OCI-LY3 (cell line): ENCODE measurements around the gene SEC14L1.

ENCODE experiments used
- H2AFZ ChIP-seq: fragments of 200-600, 300-600 bp; shearing (Covaris generic); 2 replicates; pipeline ENCODE4 v1.6.0; 2014; ENCODE audit warnings: antibody characterized with exemption, low read depth, low read length
- H3K27ac ChIP-seq: fragments of 200-600, 300-600 bp; sonication (generic); 2 replicates; pipeline ENCODE4 v1.5.1; 2014; ENCODE audit warnings: mild to moderate bottlenecking, low read length, moderate library complexity, mixed read lengths
- H3K27me3 ChIP-seq: fragments of 200-600, 300-600 bp; sonication (generic); 2 replicates; pipeline ENCODE4 v1.6.1; 2014; ENCODE audit warnings: low read depth, low read length, mixed read lengths
- H3K36me3 ChIP-seq: fragments of 200-600, 300-600 bp; sonication (generic); replicated peaks from 2 replicates; pipeline ENCODE3; 2014; ENCODE audit warnings: low read depth, low read length, mixed read lengths
- H3K4me1 ChIP-seq: fragments of 300-600, 200-600 bp; sonication (generic); 2 replicates; pipeline ENCODE4 v1.6.1; 2014; ENCODE audit warnings: low read length, mixed read lengths
- H3K4me2 ChIP-seq: fragments of 200-600, 300-600 bp; sonication (generic); 2 replicates; pipeline ENCODE4 v1.6.1; 2014; ENCODE audit warnings: low read length, mixed read lengths
- H3K4me3 ChIP-seq: fragments of 300-600, 200-600 bp; sonication (generic); 2 replicates; pipeline ENCODE4 v1.5.1; 2014; ENCODE audit warnings: antibody characterized with exemption, mild to moderate bottlenecking, low read length, moderate library complexity
- H3K79me2 ChIP-seq: fragments of 300-600, 200-600 bp; shearing (Covaris generic); 2 replicates; pipeline ENCODE4 v1.6.1; 2014; ENCODE audit warnings: mild to moderate bottlenecking, low read length, mixed read lengths
- H3K9ac ChIP-seq: fragments of 300-600, 200-600 bp; shearing (Covaris generic); 2 replicates; pipeline ENCODE4 v1.6.0; 2014; ENCODE audit warnings: mild to moderate bottlenecking, low read length, moderate library complexity
- H3K9me3 ChIP-seq: fragments of 200-600, 300-600 bp; shearing (Covaris generic); 2 replicates; pipeline ENCODE4 v1.6.1; 2014; ENCODE audit warnings: low read length, mixed read lengths; ENCODE audit not compliant: insufficient read depth
- H4K20me1 ChIP-seq: fragments of 200-600, 300-600 bp; sonication (generic); 2 replicates; pipeline ENCODE4 v1.6.1; 2016; ENCODE audit warnings: low read length, mixed read lengths; ENCODE audit not compliant: insufficient read depth
- EZH2phosphoT487 ChIP-seq: fragments of 200-600 bp; shearing (Covaris generic); IDR thresholded peaks from 2 replicates; pipeline ENCODE4 v1.6.1; 2018; ENCODE audit warnings: antibody characterized with exemption, mixed run types, low read depth
- TF ChIP-seq, protein P1 (sequence below): fragments of 200-600, 300-600 bp; sonication (generic); IDR thresholded peaks from 2 replicates; pipeline ENCODE4 v1.5.1; 2014; ENCODE audit warnings: antibody characterized with exemption, low read length, low read depth

Gene SEC14L1

DNA sequence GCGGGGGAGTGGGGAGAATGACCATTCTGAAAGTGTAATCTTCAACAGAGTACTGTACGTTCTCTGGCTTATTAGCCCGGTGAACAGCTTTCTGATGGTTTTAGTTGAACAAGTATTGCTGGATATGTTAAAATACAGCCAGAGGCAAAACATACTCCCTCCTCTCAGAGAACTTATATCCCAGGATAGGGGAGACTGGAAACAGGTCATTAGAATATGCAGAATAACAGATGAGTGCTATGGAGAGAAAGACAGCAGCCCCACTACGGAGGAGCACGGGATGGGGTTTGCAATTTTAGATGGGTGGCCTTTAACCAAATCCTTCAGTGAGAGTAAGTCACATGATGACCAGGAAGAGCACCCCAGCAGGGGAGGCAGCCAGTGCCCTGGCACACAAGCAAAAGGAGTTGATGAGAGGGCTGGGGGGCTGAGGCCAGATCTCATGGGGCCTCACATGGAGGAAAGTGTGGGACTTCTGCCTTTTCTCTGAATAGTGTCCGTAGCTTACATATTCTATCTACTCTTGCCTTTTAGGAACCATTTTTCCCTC, 43.1 kb upstream of the SEC14L1 start:
- no peak overlapping the region for H3K4me2 ChIP-seq
- H3K36me3 ChIP-seq: peaks cover 51% of the 10 kb centered on the region
- H3K27ac ChIP-seq: no peak overlapping the region

DNA sequence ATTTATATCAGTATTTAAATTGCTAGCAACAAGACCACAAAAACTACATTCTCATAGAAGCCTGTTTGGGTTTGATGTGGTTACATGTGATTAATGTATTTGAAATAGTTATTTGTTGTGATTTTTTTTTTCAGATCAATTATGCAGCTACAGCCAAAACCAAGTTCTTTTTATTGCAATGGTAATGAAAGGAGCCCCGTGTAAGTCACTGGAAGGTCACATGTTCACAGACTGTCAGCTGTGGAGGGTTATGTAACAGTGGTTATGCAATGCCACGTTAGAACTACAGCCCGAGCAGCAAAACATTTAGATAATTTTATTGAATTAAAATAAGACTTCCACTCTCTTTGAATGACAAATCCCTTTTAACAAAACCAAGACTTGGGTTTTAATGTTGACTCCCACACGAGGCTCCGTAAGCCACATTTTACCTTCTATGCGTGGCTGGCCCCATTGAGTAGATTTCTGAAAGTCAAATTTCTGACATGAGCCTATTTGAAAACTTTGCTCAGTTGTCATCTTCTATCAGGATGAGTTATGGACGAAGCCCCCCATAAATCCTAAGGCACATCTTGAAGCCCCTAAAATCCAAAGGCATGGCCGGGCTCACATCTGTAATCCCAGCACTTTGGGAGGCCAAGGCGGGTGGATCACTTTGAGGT, 41.8 kb upstream of the SEC14L1 start:
- Histone ChIP-seq H2AFZ (no peak overlapping the region), H3K27ac (peak overlapping the region; percentile 23; the same call in 1 of the 2 replicates), H3K27me3 (no peaks in the 10 kb centered on the region), H3K79me2 (0 out of 2 replicates have a peak, but pooled peaks cover 5% of the 10 kb centered on the region), H3K36me3 (peaks cover 40% of the 10 kb centered on the region), H3K4me2 (no peak overlapping the region), H3K4me3 (no peak overlapping the region), H4K20me1 (peaks cover 5% of the 10 kb centered on the region; the same call in 1 of the 2 replicates), H3K9ac (no peak overlapping the region), H3K4me1 (peaks cover 24% of the 10 kb centered on the region), H3K9me3 (no peaks in the 10 kb centered on the region)
- TF ChIP-seq EZH2phosphoT487: no peak
- TF ChIP-seq, protein P1, sequence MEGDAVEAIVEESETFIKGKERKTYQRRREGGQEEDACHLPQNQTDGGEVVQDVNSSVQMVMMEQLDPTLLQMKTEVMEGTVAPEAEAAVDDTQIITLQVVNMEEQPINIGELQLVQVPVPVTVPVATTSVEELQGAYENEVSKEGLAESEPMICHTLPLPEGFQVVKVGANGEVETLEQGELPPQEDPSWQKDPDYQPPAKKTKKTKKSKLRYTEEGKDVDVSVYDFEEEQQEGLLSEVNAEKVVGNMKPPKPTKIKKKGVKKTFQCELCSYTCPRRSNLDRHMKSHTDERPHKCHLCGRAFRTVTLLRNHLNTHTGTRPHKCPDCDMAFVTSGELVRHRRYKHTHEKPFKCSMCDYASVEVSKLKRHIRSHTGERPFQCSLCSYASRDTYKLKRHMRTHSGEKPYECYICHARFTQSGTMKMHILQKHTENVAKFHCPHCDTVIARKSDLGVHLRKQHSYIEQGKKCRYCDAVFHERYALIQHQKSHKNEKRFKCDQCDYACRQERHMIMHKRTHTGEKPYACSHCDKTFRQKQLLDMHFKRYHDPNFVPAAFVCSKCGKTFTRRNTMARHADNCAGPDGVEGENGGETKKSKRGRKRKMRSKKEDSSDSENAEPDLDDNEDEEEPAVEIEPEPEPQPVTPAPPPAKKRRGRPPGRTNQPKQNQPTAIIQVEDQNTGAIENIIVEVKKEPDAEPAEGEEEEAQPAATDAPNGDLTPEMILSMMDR: no peak

More for the DNA sequence above, 43.1 kb upstream of the SEC14L1 start:
- H3K79me2 ChIP-seq: peaks cover 17% of the 10 kb centered on the region; the same call in 1 of the 2 replicates
- H3K4me1 ChIP-seq: peaks cover 23% of the 10 kb centered on the region
- H3K9me3 ChIP-seq: no peaks in the 10 kb centered on the region
- H4K20me1 ChIP-seq: peaks cover 5% of the 10 kb centered on the region; the same call in 1 of the 2 replicates
- TF ChIP-seq EZH2phosphoT487: no peak
- TF ChIP-seq, protein P1: no peak
- no peak overlapping the region for H3K4me3 ChIP-seq
- no peaks in the 10 kb centered on the region for H3K27me3 ChIP-seq
- no peak overlapping the region for H3K9ac ChIP-seq
- no peak overlapping the region for H2AFZ ChIP-seq

DNA sequence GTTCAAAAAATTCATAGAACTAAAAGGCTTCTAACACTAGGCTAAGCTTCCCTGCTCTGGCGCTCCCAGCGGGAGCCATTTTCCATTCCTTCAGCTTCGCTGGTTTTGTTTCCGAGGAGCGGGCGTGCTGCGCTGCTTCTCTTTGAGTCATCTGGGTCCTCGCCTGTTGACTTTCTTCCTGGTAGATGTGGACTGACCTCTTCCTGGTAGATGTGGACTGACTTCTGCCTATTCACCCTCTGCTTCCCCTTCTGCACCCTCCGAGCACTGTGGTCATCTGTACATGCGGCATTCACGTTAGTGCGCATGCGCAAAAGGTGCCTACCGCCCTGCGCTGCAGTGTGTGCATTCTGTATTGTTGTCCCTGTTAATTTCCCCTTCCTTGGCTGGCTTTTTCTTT, 40.8 kb upstream of the SEC14L1 start:
- H4K20me1 ChIP-seq: peaks cover 5% of the 10 kb centered on the region; the same call in 1 of the 2 replicates
- 0 out of 2 replicates have a peak, but pooled peaks cover 5% of the 10 kb centered on the region for H3K79me2 ChIP-seq
- no peak overlapping the region for H3K4me2 ChIP-seq
- peaks cover 35% of the 10 kb centered on the region for H3K36me3 ChIP-seq
- H3K9ac ChIP-seq: no peak overlapping the region
- H3K4me3 ChIP-seq: no peak overlapping the region
- TF ChIP-seq, protein P1: no peak
- no peak for TF ChIP-seq EZH2phosphoT487
- H3K4me1 ChIP-seq: peaks cover 24% of the 10 kb centered on the region
- no peaks in the 10 kb centered on the region for H3K9me3 ChIP-seq
- H2AFZ ChIP-seq: no peak overlapping the region
- H3K27me3 ChIP-seq: no peaks in the 10 kb centered on the region
- H3K27ac ChIP-seq: no peak overlapping the region
